Upper lobe of left lung (tissue), 6 donors: ENCODE results near the gene KCNQ4. TPM values are rescaled to one million over a fixed set of nuclear protein-coding genes. Genes with fewer than 3 reads are reported as not detected.
A peak's percentile ranks its signal among the peaks of the same experiment; 100 is the strongest.

ENCODE experiments used
- ATAC-seq, 2 donors: fragments of 200-7000 bp; cut with Tn5 transposase; one replicate each; pipeline ENCODE4 v1.9.1; 2022; ENCODE audit warnings: mild to moderate bottlenecking in 2 of 2, moderate library complexity in 2 of 2; ENCODE audit not compliant: low FRiP score in 2 of 2
- DNase-seq, 2 donors: peaks; one replicate each; pipeline ENCODE4 v3.0.0-alpha.2; 2019 to 2020
- H3K27ac ChIP-seq, 4 donors: fragments of 200-600 bp; sonication (generic); one replicate each; pipeline ENCODE4 v1.5.1; 2016 to 2019
- H3K27me3 ChIP-seq, 4 donors: fragments of 200-600 bp; sonication (generic); one replicate each; pipeline ENCODE4 v1.5.1; 2017 to 2019
- H3K36me3 ChIP-seq, 4 donors: fragments of 200-600 bp; sonication (generic); one replicate each; pipeline ENCODE4 v1.5.1; 2016 to 2019
- H3K4me1 ChIP-seq, 4 donors: fragments of 200-600 bp; sonication (generic); one replicate each; pipeline ENCODE4 v1.5.1; 2018 to 2019
- H3K4me3 ChIP-seq, 4 donors: fragments of 200-600 bp; sonication (generic); one replicate each; pipeline ENCODE4 v1.5.1; 2017 to 2019; ENCODE audit warnings: mild to moderate bottlenecking in 2 of 4, moderate library complexity in 1 of 4
- H3K9me3 ChIP-seq, 4 donors: fragments of 200-600 bp; sonication (generic); one replicate each; pipeline ENCODE4 v1.5.1; 2018 to 2019
- CTCF ChIP-seq, 6 experiments: fragments of 450-650 bp in 4 of 6; fragments of 200-600 bp in 2 of 6; sonication (generic) in 2 of 6; IDR thresholded peaks; one replicate each; pipeline ENCODE4 v1.5.1; 2016 to 2019; ENCODE audit warnings: antibody characterized with exemption in 6 of 6
- EP300 ChIP-seq, 4 donors: sonication (generic); formaldehyde crosslinking; IDR thresholded peaks; one replicate each; pipeline ENCODE4 v1.5.1; 2017; ENCODE audit warnings: antibody characterized with exemption in 4 of 4, control low read depth in 2 of 4
- POLR2A ChIP-seq, 4 donors: fragments of 450-650 bp; IDR thresholded peaks; one replicate each; pipeline ENCODE4 v1.5.1; 2016 to 2017; ENCODE audit warnings: antibody characterized with exemption in 4 of 4, mild to moderate bottlenecking in 2 of 4
- POLR2AphosphoS5 ChIP-seq, 2 donors: sonication (generic); formaldehyde crosslinking; IDR thresholded peaks; one replicate each; pipeline ENCODE4 v1.5.1; 2017; ENCODE audit warnings: antibody characterized with exemption in 2 of 2
- WGBS, 2 donors: methylation state at CpG; one replicate each; pipeline ENCODE4 v1.1.5; 2017 to 2018; 5-methylcytosine and 5-hydroxymethylcytosine counted together
- total RNA-seq, 6 donors: library from RNA; depleted of rRNA in 4 of 6; stranded (reverse); fragments of >200 nt in 4 of 6; gene quantifications; one replicate each; pipeline versions ENCODE4 v1.1.0 to v1.2.1, GENCODE V29; 2016 to 2021
- donor health status: DM: no; HTN: no; CAD: no; lungs with moderate emphysema.
- donor health status: DM: no; HTN: yes; CAD: no; lungs with severe emphysema.

The KCNQ4 gene
- total RNA-seq, 6 donors from 2014 or later, result 0.44 to 0.89 (median 0.60) TPM; not detected in 1

GRCh38 chr1:40766560-40766959 lies 17.0 kb upstream of the KCNQ4 start:
- DNase-seq (no peak), ATAC-seq (no peak)
- Histone ChIP-seq H3K27ac (no peak overlapping the region), H3K4me1 (no peaks in the 10 kb centered on the region), H3K27me3 (no peaks in the 10 kb centered on the region), H3K4me3 (no peak overlapping the region), H3K9me3 (no peaks in the 10 kb centered on the region), H3K36me3 (peaks cover 30 to 98% (median 76%) of the 10 kb centered on the region in 4 donors)
- WGBS, 2 donors, result 80 to 93% methylated on average over 4 of the region's 4 CpGs
- TF ChIP-seq EP300 (IDR thresholded peaks at IDR 0.05) (no peak), CTCF (IDR thresholded peaks at IDR 0.05) (no peak)

GRCh38 chr1:40768146-40768990 lies 15.2 kb upstream of the KCNQ4 start:
- no peaks in the 10 kb centered on the region for H3K27me3 ChIP-seq
- H3K4me3 ChIP-seq, result no peak overlapping the region
- DNase-seq, result no peak
- H3K4me1 ChIP-seq, result peaks cover 0 to 3% (median 0%) of the 10 kb centered on the region in 4 donors
- 84 to 89% methylated on average over 7 of the region's 7 CpGs for WGBS, 2 donors
- no peak overlapping the region for H3K27ac ChIP-seq
- TF ChIP-seq EP300 (IDR thresholded peaks at IDR 0.05) (no peak), POLR2AphosphoS5 (IDR thresholded peaks at IDR 0.05) (no peak), CTCF (IDR thresholded peaks at IDR 0.05) (no peak), POLR2A (IDR thresholded peaks at IDR 0.05) (no peak)
- no peak for ATAC-seq
- H3K9me3 ChIP-seq, result no peaks in the 10 kb centered on the region
- peaks cover 30 to 95% (median 78%) of the 10 kb centered on the region in 4 donors for H3K36me3 ChIP-seq

GRCh38 chr1:40769815-40770214 lies 13.8 kb upstream of the KCNQ4 start:
- no peak overlapping the region for H3K27ac ChIP-seq
- 73 to 81% methylated on average over 4 of the region's 4 CpGs for WGBS, 2 donors

GRCh38 chr1:40770296-40771070 lies 13.1 kb upstream of the KCNQ4 start:
- no peak for TF ChIP-seq POLR2AphosphoS5 (IDR thresholded peaks at IDR 0.05)
- no peak for TF ChIP-seq POLR2A (IDR thresholded peaks at IDR 0.05)
- TF ChIP-seq EP300 (IDR thresholded peaks at IDR 0.05), result no peak
- TF ChIP-seq CTCF (IDR thresholded peaks at IDR 0.05), result no peak
- no peak overlapping the region for H3K27ac ChIP-seq
- WGBS, 2 donors, result 73 to 79% methylated on average over 13 to 18 of the region's 18 CpGs

More at GRCh38 chr1:40769815-40770214, 13.8 kb upstream of the KCNQ4 start:
- no peak for DNase-seq
- ATAC-seq, result no peak
- H3K36me3 ChIP-seq, result peaks cover 30 to 80% (median 66%) of the 10 kb centered on the region in 4 donors
- H3K9me3 ChIP-seq, result no peaks in the 10 kb centered on the region
- TF ChIP-seq POLR2AphosphoS5 (IDR thresholded peaks at IDR 0.05), result no peak
- TF ChIP-seq CTCF (IDR thresholded peaks at IDR 0.05), result no peak
- TF ChIP-seq EP300 (IDR thresholded peaks at IDR 0.05), result no peak
- no peak for TF ChIP-seq POLR2A (IDR thresholded peaks at IDR 0.05)
- no peaks in the 10 kb centered on the region for H3K27me3 ChIP-seq
- no peak overlapping the region for H3K4me3 ChIP-seq
- H3K4me1 ChIP-seq, result peaks cover 0 to 11% (median 0%) of the 10 kb centered on the region in 4 donors

More at GRCh38 chr1:40770296-40771070, 13.1 kb upstream of the KCNQ4 start:
- DNase-seq (peak in 1 of 2 donors; percentile 63), ATAC-seq (no peak)
- H3K27me3 ChIP-seq, result no peaks in the 10 kb centered on the region
- no peaks in the 10 kb centered on the region for H3K9me3 ChIP-seq
- H3K4me3 ChIP-seq, result no peak overlapping the region
- H3K4me1 ChIP-seq, result peaks cover 0 to 11% (median 0%) of the 10 kb centered on the region in 4 donors
- peaks cover 28 to 74% (median 60%) of the 10 kb centered on the region in 4 donors for H3K36me3 ChIP-seq
